ENCODE measurements around the gene SRCIN1. TPM values are rescaled to one million over a fixed set of nuclear protein-coding genes. Genes with fewer than 3 reads are reported as not detected.

SRCIN1 gene
- total RNA-seq, 4 donors from 2014 or later = 11.0 to 36.5 (median 17.4) TPM

GRCh38 chr17:38544175-38544838, 61.4 kb downstream of the SRCIN1 start:
- WGBS = 87% methylated on average over 8 of the region's 10 CpGs
- peaks cover 29% of the 10 kb centered on the region for H3K27me3 ChIP-seq

DNA sequence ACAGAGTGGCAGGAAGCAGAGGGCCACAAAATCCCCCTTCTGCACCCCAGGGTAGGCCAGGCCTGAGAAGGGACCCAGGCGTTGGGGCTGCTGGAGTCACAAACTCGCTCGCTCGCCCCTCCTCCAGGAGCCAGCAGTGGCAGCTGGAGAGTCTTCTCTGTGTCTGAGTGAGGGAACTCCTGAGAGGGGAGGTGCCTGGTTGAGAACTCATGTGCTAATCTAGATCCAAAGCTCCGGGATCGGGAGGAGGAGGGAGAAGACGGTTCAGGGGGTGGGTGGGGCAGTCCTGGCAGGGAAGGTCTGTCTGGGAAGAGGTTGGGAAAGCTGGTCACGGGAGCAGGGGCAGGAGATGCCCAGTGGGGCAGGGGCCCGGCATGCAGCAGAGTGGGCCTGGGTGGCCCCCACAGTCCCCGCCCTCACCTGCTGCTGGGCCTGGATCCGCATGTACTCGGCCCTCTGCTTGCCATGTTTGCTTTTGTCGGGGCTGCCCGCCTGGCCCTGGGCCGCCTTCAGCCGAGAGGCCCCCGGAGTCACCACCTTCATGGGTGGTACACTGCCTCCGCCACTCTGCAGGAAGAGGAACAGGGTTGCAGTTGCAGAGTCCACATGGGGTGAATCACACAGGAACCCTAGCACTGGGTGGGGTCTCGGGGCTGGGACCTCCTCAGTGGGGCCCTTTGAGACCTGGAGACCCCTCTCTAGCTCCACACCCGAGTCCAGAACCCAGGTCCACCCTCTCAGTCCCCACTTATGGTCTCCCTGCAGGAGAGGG, 62.2 kb downstream of the SRCIN1 start:
- Histone ChIP-seq H3K4me1 (no peaks in the 10 kb centered on the region), H3K36me3 (no peaks in the 10 kb centered on the region), H3K4me3 (no peak overlapping the region), H3K27me3 (peaks cover 29% of the 10 kb centered on the region), H3K9me3 (no peaks in the 10 kb centered on the region), H3K27ac (no peak overlapping the region)
- TF ChIP-seq, protein P1, sequence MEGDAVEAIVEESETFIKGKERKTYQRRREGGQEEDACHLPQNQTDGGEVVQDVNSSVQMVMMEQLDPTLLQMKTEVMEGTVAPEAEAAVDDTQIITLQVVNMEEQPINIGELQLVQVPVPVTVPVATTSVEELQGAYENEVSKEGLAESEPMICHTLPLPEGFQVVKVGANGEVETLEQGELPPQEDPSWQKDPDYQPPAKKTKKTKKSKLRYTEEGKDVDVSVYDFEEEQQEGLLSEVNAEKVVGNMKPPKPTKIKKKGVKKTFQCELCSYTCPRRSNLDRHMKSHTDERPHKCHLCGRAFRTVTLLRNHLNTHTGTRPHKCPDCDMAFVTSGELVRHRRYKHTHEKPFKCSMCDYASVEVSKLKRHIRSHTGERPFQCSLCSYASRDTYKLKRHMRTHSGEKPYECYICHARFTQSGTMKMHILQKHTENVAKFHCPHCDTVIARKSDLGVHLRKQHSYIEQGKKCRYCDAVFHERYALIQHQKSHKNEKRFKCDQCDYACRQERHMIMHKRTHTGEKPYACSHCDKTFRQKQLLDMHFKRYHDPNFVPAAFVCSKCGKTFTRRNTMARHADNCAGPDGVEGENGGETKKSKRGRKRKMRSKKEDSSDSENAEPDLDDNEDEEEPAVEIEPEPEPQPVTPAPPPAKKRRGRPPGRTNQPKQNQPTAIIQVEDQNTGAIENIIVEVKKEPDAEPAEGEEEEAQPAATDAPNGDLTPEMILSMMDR (IDR thresholded peaks at IDR 0.05) = no peak
- TF ChIP-seq EP300 (IDR thresholded peaks at IDR 0.05) = no peak
- TF ChIP-seq POLR2AphosphoS5 (IDR thresholded peaks at IDR 0.05) = no peak
- no peak for TF ChIP-seq POLR2A (IDR thresholded peaks at IDR 0.05)
- 79% methylated on average over 14 of the region's 20 CpGs for WGBS
- no peak for DNase-seq (ENCODE audit: low spot score in 2 of 2)

More at GRCh38 chr17:38544175-38544838, 61.4 kb downstream of the SRCIN1 start:
- Histone ChIP-seq H3K4me3 (no peak overlapping the region), H3K36me3 (no peaks in the 10 kb centered on the region), H3K4me1 (no peaks in the 10 kb centered on the region), H3K9me3 (no peaks in the 10 kb centered on the region), H3K27ac (no peak overlapping the region)
- no peak for TF ChIP-seq POLR2A (IDR thresholded peaks at IDR 0.05)
- TF ChIP-seq, protein P1 (IDR thresholded peaks at IDR 0.05) = no peak
- no peak for TF ChIP-seq POLR2AphosphoS5 (IDR thresholded peaks at IDR 0.05)
- no peak for TF ChIP-seq EP300 (IDR thresholded peaks at IDR 0.05)
- no peak for DNase-seq (ENCODE audit: low spot score in 2 of 2)

DNA sequence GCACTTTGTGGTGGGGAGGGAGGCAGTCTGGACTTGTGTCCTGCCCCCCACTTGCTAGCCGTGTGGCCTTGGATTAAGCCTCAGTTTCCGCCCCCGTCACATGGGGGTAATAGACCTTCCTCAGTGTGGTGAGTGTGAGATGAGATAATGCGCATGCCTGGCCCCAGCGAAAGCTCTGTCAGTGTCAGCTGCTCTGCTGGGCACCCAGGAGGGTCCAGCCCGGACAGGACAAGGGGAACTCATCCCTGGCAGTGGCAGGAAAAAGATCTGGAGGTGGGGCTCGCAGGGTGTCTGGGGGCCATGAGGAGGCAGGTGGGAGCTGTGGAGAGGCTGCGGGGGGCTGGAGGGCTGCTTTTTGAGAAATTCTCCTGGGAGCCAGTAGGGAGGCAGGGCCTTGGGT, 63.5 kb downstream of the SRCIN1 start:
- H3K27ac ChIP-seq = no peak overlapping the region
- TF ChIP-seq POLR2A (IDR thresholded peaks at IDR 0.05) = no peak
- no peak for TF ChIP-seq EP300 (IDR thresholded peaks at IDR 0.05)
- TF ChIP-seq, protein P1 (IDR thresholded peaks at IDR 0.05) = no peak
- no peak for TF ChIP-seq POLR2AphosphoS5 (IDR thresholded peaks at IDR 0.05)
- H3K9me3 ChIP-seq = no peaks in the 10 kb centered on the region
- no peaks in the 10 kb centered on the region for H3K4me1 ChIP-seq
- no peak overlapping the region for H3K4me3 ChIP-seq
- no peak for DNase-seq (ENCODE audit: low spot score in 2 of 2)
- H3K27me3 ChIP-seq = peaks cover 18% of the 10 kb centered on the region
- 92% methylated on average over 8 of the region's 8 CpGs for WGBS
- H3K36me3 ChIP-seq = no peaks in the 10 kb centered on the region

DNA sequence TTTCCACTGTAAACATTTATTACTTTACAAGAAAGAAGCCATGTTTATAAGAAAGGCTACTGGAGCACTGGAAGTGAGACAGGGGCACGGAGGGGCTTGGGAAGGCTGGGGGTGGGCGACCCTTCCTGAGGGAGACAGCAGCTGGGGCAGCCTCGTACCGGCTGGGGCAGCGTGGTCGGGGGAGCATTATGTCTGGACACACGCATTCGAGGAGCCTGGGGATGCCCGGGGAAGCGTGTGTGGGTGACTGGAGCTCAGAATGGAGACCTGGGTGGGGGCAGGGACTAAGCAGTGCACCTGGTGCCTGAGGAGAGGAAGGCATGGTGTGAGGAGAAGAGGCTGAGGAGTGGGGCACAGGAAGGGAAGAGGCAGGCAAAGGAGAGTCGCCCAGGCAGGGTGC, 64.5 kb downstream of the SRCIN1 start:
- H3K36me3 ChIP-seq = no peaks in the 10 kb centered on the region
- H3K27ac ChIP-seq = no peak overlapping the region
- no peaks in the 10 kb centered on the region for H3K9me3 ChIP-seq
- no peak overlapping the region for H3K4me3 ChIP-seq
- H3K27me3 ChIP-seq = peaks cover 22% of the 10 kb centered on the region
- 88% methylated on average over 11 of the region's 11 CpGs for WGBS
- no peak for DNase-seq (ENCODE audit: low spot score in 2 of 2)
- no peaks in the 10 kb centered on the region for H3K4me1 ChIP-seq
- TF ChIP-seq EP300 (IDR thresholded peaks at IDR 0.05) = no peak
- TF ChIP-seq POLR2A (IDR thresholded peaks at IDR 0.05) = no peak
- no peak for TF ChIP-seq POLR2AphosphoS5 (IDR thresholded peaks at IDR 0.05)
- TF ChIP-seq, protein P1 (IDR thresholded peaks at IDR 0.05) = no peak

GRCh38 chr17:38540514-38541045, 65.2 kb downstream of the SRCIN1 start:
- H3K4me1 ChIP-seq = no peaks in the 10 kb centered on the region
- no peaks in the 10 kb centered on the region for H3K36me3 ChIP-seq
- TF ChIP-seq POLR2A (IDR thresholded peaks at IDR 0.05) = no peak
- no peak for TF ChIP-seq EP300 (IDR thresholded peaks at IDR 0.05)
- TF ChIP-seq, protein P1 (IDR thresholded peaks at IDR 0.05) = no peak

More at GRCh38 chr17:38540514-38541045, 65.2 kb downstream of the SRCIN1 start:
- H3K4me3 ChIP-seq = no peak overlapping the region
- no peak for DNase-seq (ENCODE audit: low spot score in 2 of 2)
- H3K27me3 ChIP-seq = peaks cover 20% of the 10 kb centered on the region
- no peak overlapping the region for H3K27ac ChIP-seq
- no peaks in the 10 kb centered on the region for H3K9me3 ChIP-seq
- WGBS = 74% methylated on average over 11 of the region's 11 CpGs
